Parathyroid adenoma (tissue), 2 donors: Measurements from ENCODE around the gene CCDC6.
A peak's percentile ranks its signal among the peaks of the same experiment; 100 is the strongest.

Experiments used
- H2AFZ ChIP-seq: fragments of 300-600 bp; sonication (generic); one replicate; pipeline ENCODE4 v1.7.0; 2017; ENCODE audit warnings: antibody characterized with exemption, mild to moderate bottlenecking
- H3K27ac ChIP-seq: fragments of 300-600 bp; sonication (generic); one replicate; pipeline ENCODE4 v1.7.0; 2017
- H3K27me3 ChIP-seq: fragments of 300-600 bp; sonication (generic); one replicate; pipeline ENCODE4 v1.7.0; 2017; ENCODE audit warnings: low read length; ENCODE audit not compliant: control insufficient read depth, insufficient read depth
- H3K36me3 ChIP-seq: fragments of 300-600 bp; sonication (generic); one replicate; pipeline ENCODE4 v1.7.0; 2017; ENCODE audit warnings: low read length; ENCODE audit not compliant: control insufficient read depth, insufficient read depth
- H3K4me1 ChIP-seq: fragments of 300-600 bp; sonication (generic); one replicate; pipeline ENCODE4 v1.7.0; 2017; ENCODE audit warnings: control low read depth
- H3K4me2 ChIP-seq: fragments of 300-600 bp; sonication (generic); one replicate; pipeline ENCODE4 v1.7.0; 2017; ENCODE audit warnings: low read length
- H3K4me3 ChIP-seq: fragments of 300-600 bp; sonication (generic); one replicate; pipeline ENCODE4 v1.7.0; 2017; ENCODE audit warnings: low read depth, low read length
- H3K79me2 ChIP-seq: fragments of 300-600 bp; sonication (generic); one replicate; pipeline ENCODE4 v1.7.0; 2017; ENCODE audit warnings: control low read depth
- H3K9ac ChIP-seq: fragments of 300-600 bp; sonication (generic); one replicate; pipeline ENCODE4 v1.7.0; 2017; ENCODE audit warnings: mild to moderate bottlenecking
- H3K9me3 ChIP-seq: fragments of 300-600 bp; sonication (generic); one replicate; pipeline ENCODE4 v1.7.0; 2017; ENCODE audit warnings: low read length; ENCODE audit not compliant: control insufficient read depth
- TF ChIP-seq, protein P1 (sequence below): fragments of 300-600 bp; sonication (generic); IDR thresholded peaks from one replicate; pipeline ENCODE4 v1.7.0; 2017; ENCODE audit warnings: antibody characterized with exemption, mild to moderate bottlenecking
- donor health status: primary hyperparathyroidism.

Gene CCDC6

DNA sequence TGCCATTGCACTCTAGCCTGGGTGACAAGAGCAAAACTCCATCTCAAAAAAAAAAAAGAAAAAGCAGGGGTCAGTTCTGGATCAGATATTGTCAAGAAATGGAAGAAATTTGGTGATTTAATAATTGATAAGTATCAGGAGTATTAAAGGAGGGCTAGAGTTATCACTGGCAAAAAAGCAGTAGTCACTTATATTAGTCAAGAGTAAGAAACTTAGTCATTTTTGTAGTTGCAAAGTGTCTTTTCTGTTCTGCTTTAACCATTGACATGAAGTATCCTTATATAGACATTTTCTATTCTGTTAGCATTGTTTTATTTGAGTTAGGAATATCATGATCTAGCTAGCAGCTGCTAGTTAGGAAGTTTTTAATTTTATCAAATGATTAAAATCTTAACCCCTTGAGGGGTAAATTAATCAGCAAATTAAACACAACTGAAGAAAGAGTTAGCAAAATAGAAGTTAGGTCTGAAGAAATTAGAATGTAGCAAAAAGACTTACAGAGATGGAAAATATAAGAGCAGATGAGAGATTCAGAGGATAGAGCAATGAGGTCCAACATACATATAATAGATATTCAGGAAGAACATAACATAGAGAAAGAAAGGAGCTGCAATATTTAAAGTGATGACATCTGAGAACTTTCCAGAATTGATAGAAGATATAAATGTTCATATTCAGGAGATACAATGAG lies 7.3 kb upstream of the CCDC6 start:
- Histone ChIP-seq H3K27ac (no peak overlapping the region), H2AFZ (no peak overlapping the region), H3K27me3 (no peaks in the 10 kb centered on the region), H3K4me1 (no peaks in the 10 kb centered on the region), H3K36me3 (no peaks in the 10 kb centered on the region), H3K4me3 (no peak overlapping the region), H3K9ac (no peak overlapping the region), H3K79me2 (no peaks in the 10 kb centered on the region), H3K4me2 (no peak overlapping the region), H3K9me3 (no peaks in the 10 kb centered on the region)
- TF ChIP-seq, protein P1, sequence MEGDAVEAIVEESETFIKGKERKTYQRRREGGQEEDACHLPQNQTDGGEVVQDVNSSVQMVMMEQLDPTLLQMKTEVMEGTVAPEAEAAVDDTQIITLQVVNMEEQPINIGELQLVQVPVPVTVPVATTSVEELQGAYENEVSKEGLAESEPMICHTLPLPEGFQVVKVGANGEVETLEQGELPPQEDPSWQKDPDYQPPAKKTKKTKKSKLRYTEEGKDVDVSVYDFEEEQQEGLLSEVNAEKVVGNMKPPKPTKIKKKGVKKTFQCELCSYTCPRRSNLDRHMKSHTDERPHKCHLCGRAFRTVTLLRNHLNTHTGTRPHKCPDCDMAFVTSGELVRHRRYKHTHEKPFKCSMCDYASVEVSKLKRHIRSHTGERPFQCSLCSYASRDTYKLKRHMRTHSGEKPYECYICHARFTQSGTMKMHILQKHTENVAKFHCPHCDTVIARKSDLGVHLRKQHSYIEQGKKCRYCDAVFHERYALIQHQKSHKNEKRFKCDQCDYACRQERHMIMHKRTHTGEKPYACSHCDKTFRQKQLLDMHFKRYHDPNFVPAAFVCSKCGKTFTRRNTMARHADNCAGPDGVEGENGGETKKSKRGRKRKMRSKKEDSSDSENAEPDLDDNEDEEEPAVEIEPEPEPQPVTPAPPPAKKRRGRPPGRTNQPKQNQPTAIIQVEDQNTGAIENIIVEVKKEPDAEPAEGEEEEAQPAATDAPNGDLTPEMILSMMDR, result no peak

GRCh38 chr10:59910867-59911266 lies 4.5 kb upstream of the CCDC6 start:
- no peaks in the 10 kb centered on the region for H3K9me3 ChIP-seq
- H2AFZ ChIP-seq, result no peak overlapping the region
- H3K4me3 ChIP-seq, result no peak overlapping the region
- no peaks in the 10 kb centered on the region for H3K79me2 ChIP-seq
- H3K4me1 ChIP-seq, result peaks cover 12% of the 10 kb centered on the region
- no peaks in the 10 kb centered on the region for H3K27me3 ChIP-seq
- H3K27ac ChIP-seq, result no peak overlapping the region
- no peak overlapping the region for H3K9ac ChIP-seq
- no peaks in the 10 kb centered on the region for H3K36me3 ChIP-seq
- H3K4me2 ChIP-seq, result no peak overlapping the region
- TF ChIP-seq, protein P1, result no peak

GRCh38 chr10:59909815-59910214 lies 3.5 kb upstream of the CCDC6 start:
- Histone ChIP-seq H2AFZ (no peak overlapping the region), H3K27me3 (no peaks in the 10 kb centered on the region), H3K9ac (no peak overlapping the region), H3K27ac (no peak overlapping the region), H3K4me3 (no peak overlapping the region), H3K36me3 (no peaks in the 10 kb centered on the region), H3K79me2 (no peaks in the 10 kb centered on the region), H3K4me2 (no peak overlapping the region), H3K9me3 (no peaks in the 10 kb centered on the region), H3K4me1 (peaks cover 12% of the 10 kb centered on the region)
- TF ChIP-seq, protein P1, result no peak

GRCh38 chr10:59908808-59909143 lies 2.4 kb upstream of the CCDC6 start:
- Histone ChIP-seq H3K4me1 (peaks cover 17% of the 10 kb centered on the region), H3K79me2 (no peaks in the 10 kb centered on the region), H2AFZ (peak overlapping the region; percentile 81), H3K4me2 (peak overlapping the region; percentile 91), H3K4me3 (peak overlapping the region; percentile 86), H3K27me3 (no peaks in the 10 kb centered on the region), H3K9ac (no peak overlapping the region), H3K36me3 (no peaks in the 10 kb centered on the region), H3K27ac (peak overlapping the region; percentile 77), H3K9me3 (no peaks in the 10 kb centered on the region)
- TF ChIP-seq, protein P1, result no peak
